ENCODE data around the gene TSEN2.

DNA sequence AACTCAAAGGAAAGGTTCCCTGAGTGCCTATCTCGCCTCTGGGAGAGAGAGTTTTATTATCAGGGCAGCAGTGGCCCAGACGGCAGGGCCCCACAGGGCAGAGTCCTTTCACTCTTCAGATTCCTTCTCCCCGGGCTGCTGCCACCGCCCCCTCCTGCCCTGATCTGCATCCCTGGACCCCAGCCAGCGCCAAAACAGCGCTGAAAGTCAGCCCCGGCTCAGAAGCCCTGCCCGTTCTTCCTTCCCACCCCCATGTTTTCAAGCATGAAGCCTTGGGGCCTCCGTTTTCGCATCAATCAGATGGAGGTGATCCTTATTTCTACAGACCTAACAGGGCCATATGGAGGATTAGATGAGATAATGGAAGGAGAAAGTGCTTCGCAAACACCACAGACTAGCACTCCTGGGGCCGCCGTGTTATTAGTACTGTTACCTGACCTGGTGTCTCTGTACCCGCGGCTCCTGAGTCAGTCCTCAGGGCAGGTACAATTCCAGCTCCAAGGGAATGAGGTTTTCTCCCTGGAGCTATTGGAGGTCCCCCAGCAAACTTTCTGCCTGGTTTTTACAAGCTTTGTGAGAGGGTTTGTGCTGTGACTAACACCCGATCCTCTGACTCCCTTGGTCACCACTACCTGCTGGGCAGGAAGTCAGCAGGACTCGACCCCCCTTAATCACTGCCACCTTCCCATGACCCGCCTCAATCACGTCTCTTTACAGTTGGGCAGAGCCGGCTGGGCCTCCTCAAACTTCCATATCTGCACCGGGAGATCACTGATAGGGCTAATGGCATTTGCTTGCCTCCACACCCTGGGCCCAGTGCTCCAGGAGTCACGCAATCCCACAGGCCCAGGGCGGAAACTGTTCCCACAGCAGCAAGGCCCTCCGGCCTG lies 39.5 kb upstream of the TSEN2 start:
- TF ChIP-seq CTCF (conservative IDR thresholded peaks at IDR 0.05; ENCODE audit: low read depth, low read length) (no peak), RAD21 (IDR thresholded peaks at IDR 0.05; ENCODE audit: low read length) (no peak), POLR2A (IDR thresholded peaks at IDR 0.05; ENCODE audit: low read depth, low read length) (no peak), BHLHE40 (IDR thresholded peaks at IDR 0.05; ENCODE audit: low read depth, low read length) (no peak), RCOR1 (IDR thresholded peaks at IDR 0.05; ENCODE audit: insufficient replicate concordance, low read length) (no peak), SMC3 (IDR thresholded peaks at IDR 0.05; ENCODE audit: low read depth, low read length) (no peak), RFX5 (IDR thresholded peaks at IDR 0.05; ENCODE audit: low read depth, low read length) (no peak)

All from IMR-90 (cell line).